ENCODE data around the gene ZPLD1.

Gene ZPLD1

DNA sequence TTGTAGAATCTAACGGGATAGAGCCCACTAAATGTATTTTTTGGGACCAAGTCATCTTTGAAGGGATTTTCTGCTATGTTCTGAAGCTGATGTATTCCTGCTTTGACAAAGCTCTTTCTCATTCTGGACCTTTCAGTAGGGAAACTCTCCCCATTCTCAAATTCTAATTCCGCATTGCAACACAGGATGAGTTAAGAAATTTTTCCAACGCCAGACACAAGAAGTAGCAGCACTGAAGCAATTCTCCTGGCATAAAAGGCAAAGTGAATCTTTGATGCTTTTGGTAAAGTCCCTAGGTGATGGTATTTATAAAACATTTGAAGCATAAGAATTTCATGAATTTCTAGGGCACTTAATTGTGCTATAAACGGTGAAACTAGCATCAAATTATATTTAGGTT lies 76.8 kb downstream of the ZPLD1 start:
- H3K4me3 ChIP-seq (ENCODE audit: low read length), result no peak overlapping the region
- DNase-seq (ENCODE audit: low read depth, low spot score), result no peak

DNA sequence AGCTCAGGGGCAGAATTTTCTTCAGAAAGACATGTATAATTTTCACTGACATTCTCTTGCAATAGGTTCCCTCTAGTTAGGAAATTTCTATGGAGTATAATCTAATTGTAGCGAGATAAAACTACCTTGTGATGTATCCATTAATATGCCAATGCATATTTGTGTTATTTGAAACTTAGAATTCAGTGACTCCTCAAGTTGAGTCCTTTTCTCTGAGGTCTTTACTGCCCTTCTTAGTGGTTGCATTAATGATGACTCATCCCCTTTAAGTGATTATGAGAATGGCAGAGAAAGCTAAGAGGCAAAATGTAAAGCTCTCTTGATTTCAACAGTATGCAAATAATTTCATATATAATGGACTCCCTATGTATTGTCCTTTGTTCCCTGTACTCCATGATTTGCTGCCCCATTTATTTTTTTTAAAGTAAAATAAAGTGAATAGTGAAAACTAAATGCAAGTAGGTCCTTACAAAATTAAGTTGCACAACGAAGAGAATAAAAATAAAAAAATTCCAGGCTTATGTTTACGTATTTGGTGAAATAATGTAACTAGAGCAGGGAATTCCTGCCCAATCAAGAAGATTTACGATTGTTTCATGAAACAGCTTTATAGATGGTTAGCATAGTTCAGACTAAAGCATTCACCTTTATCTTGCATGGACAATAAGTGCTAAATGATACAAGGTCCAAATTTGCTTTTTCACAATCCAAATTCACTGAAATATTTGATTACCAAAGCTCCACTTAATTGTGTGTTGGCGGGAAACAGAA lies 78.1 kb downstream of the ZPLD1 start:
- H3K4me3 ChIP-seq (ENCODE audit: low read length), result no peak overlapping the region
- no peak for DNase-seq (ENCODE audit: low read depth, low spot score)

DNA sequence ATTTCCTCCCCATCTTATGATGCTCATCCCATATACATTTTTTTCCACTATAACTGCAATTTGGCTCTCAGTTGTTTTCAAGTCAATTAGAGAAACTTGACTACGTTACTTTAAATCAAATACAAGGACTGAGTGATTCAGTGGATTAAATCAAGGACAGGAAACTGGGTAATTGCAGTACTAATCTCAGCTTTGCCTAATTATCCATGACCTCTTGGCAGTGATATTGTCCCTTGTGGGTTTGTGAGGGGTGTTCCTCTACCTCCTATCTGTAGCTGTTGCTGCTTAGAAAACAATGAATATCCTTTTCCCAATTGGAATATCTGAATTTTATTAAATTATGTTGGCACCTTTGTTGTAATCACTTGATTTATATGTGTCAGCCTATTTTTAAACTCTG lies 79.4 kb downstream of the ZPLD1 start:
- DNase-seq (ENCODE audit: low read depth, low spot score), result no peak
- H3K4me3 ChIP-seq (ENCODE audit: low read length), result no peak overlapping the region

DNA sequence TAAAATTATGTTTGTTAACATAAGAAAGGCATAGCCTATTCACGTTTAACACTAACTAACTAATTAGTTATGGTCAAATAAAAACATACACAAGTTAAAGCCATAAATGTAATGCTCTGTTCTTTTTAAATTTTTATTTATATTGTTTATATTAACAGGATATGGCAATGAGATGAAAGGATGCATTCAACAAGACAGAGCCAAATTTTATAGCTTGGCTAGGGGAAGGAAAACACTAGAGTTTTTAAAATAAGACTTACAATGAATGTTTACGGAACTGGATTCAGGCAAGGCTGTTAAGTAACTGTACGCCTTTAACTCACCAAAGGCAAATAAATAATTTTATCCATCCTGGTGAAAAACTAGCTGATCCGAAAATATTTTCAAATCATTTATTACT lies 86.4 kb downstream of the ZPLD1 start:
- no peak for DNase-seq (ENCODE audit: low read depth, low spot score)
- no peak overlapping the region for H3K4me3 ChIP-seq (ENCODE audit: low read length)

DNA sequence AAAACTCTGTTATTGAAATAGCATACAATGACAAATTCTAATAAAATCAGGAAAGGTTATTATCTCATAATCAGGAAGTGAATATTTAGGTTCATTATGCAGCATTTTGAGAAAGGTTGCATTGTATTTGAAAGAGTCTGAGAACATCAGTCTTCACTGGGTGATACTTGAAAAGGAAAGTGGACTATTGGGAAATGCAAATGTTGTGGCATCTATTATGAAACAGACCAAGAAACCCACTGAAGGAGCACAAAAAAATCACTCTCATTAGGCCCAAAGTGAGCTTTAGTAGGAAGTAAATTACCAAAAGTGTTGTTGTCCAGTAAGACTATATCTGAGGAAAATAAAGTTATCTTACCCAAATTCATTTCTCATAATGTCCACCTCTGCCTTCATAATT lies 90.8 kb downstream of the ZPLD1 start:
- no peak for DNase-seq (ENCODE audit: low read depth, low spot score)
- H3K4me3 ChIP-seq (ENCODE audit: low read length), result no peak overlapping the region

DNA sequence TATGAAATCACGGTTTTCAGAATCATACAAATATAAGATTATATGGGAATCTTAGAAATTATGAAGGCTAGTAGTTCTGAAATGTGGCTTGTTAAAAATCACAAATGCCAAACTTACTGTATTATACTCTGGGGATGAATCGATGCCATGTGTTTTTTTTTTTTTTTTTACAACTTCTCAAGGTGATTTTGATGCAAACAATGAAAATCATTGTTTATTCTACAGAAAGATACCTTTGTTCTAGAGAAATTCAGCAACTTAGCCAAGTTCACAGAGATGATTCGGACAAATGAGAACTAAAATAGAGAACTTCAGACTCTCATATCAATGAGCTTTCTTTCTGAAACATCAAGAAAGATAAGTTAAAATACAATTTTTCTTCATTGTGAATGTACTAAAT lies 92.0 kb downstream of the ZPLD1 start:
- no peak overlapping the region for H3K4me3 ChIP-seq (ENCODE audit: low read length)

DNA sequence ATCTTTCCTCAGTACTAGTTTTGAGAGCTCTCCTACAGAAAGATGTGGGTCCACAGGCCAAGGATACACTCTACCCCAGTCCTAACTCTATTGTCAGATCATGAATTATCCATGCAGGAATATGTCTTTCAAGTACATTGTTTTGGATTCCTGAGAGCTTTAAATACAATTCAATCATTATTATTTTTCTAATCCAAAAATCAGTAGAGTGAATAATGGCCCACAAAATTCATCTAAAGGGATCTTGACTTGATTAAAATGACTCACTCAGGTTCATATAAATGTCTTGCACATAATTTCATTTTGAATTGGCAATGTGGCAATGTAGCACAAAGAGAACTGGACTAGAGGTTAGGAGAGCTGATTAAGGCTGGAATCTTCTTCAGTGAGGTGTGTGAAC lies 93.9 kb downstream of the ZPLD1 start:
- no peak for DNase-seq (ENCODE audit: low read depth, low spot score)
- H3K4me3 ChIP-seq (ENCODE audit: low read length), result no peak overlapping the region

More for the DNA sequence above, 92.0 kb downstream of the ZPLD1 start:
- no peak for DNase-seq (ENCODE audit: low read depth, low spot score)

Data from Jurkat, Clone E6-1 (cell line).